Type B pancreatic cell (in vitro differentiated cells): ENCODE measurements around the gene MICALL1. TPM values are rescaled to one million over a fixed set of nuclear protein-coding genes. Genes with fewer than 3 reads are reported as not detected.

Source experiments
- DNase-seq: peaks from one replicate; pipeline ENCODE4 v3.0.0; 2021; ENCODE audit warnings: mixed read lengths; ENCODE audit not compliant: unreplicated experiment; ENCODE audit errors: extremely low spot score
- H3K27ac Mint-ChIP-seq: 2 replicates; pipeline ENCODE4 v1.8.0; 2021; ENCODE audit warnings: mild to moderate bottlenecking, mixed read lengths
- H3K27me3 Mint-ChIP-seq: 2 replicates; pipeline ENCODE4 v1.8.0; 2021; ENCODE audit warnings: mixed read lengths
- H3K36me3 Mint-ChIP-seq: 2 replicates; pipeline ENCODE4 v1.8.0; 2021; ENCODE audit warnings: mixed read lengths
- H3K4me1 Mint-ChIP-seq: one replicate; pipeline ENCODE4 v1.8.0; 2021; ENCODE audit warnings: mixed read lengths; ENCODE audit not compliant: unreplicated experiment
- H3K4me3 Mint-ChIP-seq: 2 replicates; pipeline ENCODE4 v1.8.0; 2021; ENCODE audit warnings: mild to moderate bottlenecking, mixed read lengths
- H3K9me3 Mint-ChIP-seq: 2 replicates; pipeline ENCODE4 v1.8.0; 2021; ENCODE audit warnings: mixed read lengths
- CTCF ChIP-seq: fragments of 200-600 bp; sonication (generic); conservative IDR thresholded peaks from 2 replicates; pipeline ENCODE4 v1.5.0; 2021; ENCODE audit warnings: antibody characterized with exemption, mild to moderate bottlenecking
- total RNA-seq: library from RNA; stranded (reverse); gene quantifications from 2 replicates; pipeline ENCODE4 v1.2.1, GENCODE V29; 2021; ENCODE audit warnings: low replicate concordance

Gene MICALL1
- total RNA-seq, 1 donor from 2014 or later: 56.5 TPM

GRCh38 chr22:37983860-37984791 is 78.0 kb downstream of the MICALL1 start, which contains the start of gene SOX10:
TSS of gene SOX10 (minus strand) at chr22:37984555. CDS start at chr22:37983784, 771 bp downstream.
- Mint-ChIP-seq H3K9me3 (no peaks in the 10 kb centered on the region), H3K27me3 (peaks cover 44% of the 10 kb centered on the region), H3K4me1 (no peaks in the 10 kb centered on the region), H3K4me3 (no peak within 1 kb of the TSS), H3K27ac (no peak within 1 kb of the TSS), H3K36me3 (no peaks in the 10 kb centered on the region)
- TF ChIP-seq CTCF: no peak
- no peak for DNase-seq

DNA sequence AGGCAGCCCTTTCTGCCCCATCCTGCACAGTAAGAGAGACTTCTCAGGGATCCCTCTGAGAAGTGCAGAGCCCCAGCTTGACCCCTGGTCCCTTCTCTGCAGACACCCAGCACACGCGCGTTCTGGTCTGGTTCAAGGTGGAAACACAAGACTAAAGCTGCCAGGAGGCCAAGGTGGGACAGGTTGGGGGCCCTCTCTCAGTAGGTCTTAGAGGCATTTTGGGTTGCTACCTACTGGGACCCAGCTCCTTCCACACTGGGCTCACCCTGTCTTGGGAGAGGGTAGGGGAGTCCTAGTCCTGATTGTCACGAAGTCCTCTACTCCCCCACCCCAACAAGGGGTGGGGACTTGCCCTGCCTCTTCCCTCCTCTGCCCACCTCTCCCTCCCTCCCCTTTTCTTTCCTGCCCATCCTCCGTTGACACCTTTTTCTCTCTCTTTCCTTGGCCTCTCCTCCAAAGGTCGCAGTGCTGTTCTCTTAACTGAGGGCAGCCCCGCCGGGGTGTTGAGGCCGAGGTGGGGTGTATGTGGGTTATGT is 79.0 kb downstream of the MICALL1 start:
- H3K9me3 Mint-ChIP-seq: no peaks in the 10 kb centered on the region
- H3K4me1 Mint-ChIP-seq: no peaks in the 10 kb centered on the region
- H3K36me3 Mint-ChIP-seq: no peaks in the 10 kb centered on the region
- H3K27ac Mint-ChIP-seq: no peak overlapping the region
- no peak overlapping the region for H3K4me3 Mint-ChIP-seq
- DNase-seq: no peak
- peaks cover 44% of the 10 kb centered on the region for H3K27me3 Mint-ChIP-seq
- TF ChIP-seq CTCF: no peak

- no peaks in the 10 kb centered on the region for H3K9me3 Mint-ChIP-seq
- no peak overlapping the region for H3K4me3 Mint-ChIP-seq
- no peak for TF ChIP-seq CTCF
- no peaks in the 10 kb centered on the region for H3K36me3 Mint-ChIP-seq
- H3K27me3 Mint-ChIP-seq: peaks cover 41% of the 10 kb centered on the region
- DNase-seq: no peak
- no peaks in the 10 kb centered on the region for H3K4me1 Mint-ChIP-seq
- H3K27ac Mint-ChIP-seq: no peak overlapping the region
These were observed 79.7 kb downstream of the MICALL1 start for GRCh38 chr22:37985751-37986281.

- peaks cover 36% of the 10 kb centered on the region for H3K27me3 Mint-ChIP-seq
- H3K4me3 Mint-ChIP-seq: no peak overlapping the region
- no peak for TF ChIP-seq CTCF
- no peaks in the 10 kb centered on the region for H3K36me3 Mint-ChIP-seq
- no peak overlapping the region for H3K27ac Mint-ChIP-seq
- H3K9me3 Mint-ChIP-seq: no peaks in the 10 kb centered on the region
- DNase-seq: no peak
- no peaks in the 10 kb centered on the region for H3K4me1 Mint-ChIP-seq
These were observed 80.3 kb downstream of the MICALL1 start for GRCh38 chr22:37986371-37986770.

DNA sequence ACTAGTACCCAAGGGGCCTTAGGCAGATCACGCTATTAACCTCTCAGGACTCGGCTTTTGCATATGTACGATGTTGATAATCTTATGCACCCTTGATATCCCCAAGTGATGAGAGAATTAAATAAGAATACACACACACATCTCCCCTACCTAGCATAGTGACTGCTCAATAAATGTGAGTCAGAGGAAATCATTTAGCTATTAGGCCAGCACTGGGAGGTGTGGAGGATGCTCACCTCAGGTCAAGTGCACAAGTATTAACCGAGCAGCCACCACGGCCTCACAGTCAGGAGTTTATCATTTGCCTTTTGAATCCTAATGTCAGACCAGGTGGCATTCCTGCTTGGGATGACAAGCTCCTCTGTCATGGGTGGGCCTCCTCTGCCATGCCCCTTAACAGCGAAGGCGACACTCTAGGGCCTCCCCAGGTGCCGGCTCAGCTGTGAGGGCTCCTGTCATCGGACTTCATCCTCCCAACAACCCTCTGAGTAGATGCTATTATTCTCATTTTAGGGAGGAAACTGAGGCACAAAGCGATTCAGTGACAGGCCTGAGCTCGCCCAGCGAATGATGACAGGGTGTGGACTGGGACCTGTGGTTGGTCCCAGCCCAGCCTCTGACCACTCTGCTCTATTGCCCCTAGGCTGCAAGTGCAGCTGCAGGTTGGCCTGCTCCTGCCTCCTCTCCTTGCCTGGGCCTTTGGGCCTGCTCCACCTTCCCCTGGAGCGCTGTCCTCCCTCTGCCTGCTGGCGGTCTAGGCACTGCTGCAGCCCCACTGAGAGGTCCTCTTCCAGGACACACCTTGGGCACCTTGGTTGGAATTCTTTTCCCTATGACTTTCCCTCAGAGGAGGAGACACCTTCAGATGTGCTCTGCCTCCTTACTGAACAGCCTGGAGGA is 83.3 kb downstream of the MICALL1 start:
- Mint-ChIP-seq H3K9me3 (no peaks in the 10 kb centered on the region), H3K27me3 (peaks cover 11% of the 10 kb centered on the region), H3K36me3 (no peaks in the 10 kb centered on the region), H3K27ac (no peak overlapping the region), H3K4me1 (no peaks in the 10 kb centered on the region), H3K4me3 (no peak overlapping the region)
- no peak for DNase-seq
- no peak for TF ChIP-seq CTCF
